PFSK-1 (cell line): ENCODE measurements around the gene MAPKBP1.

ENCODE experiments used
- FOXP2 ChIP-seq: optimal IDR thresholded peaks from 2 replicates; pipeline ENCODE3; 2011; ENCODE audit warnings: borderline replicate concordance, control low read depth, inconsistent platforms; ENCODE audit not compliant: insufficient read depth; ENCODE audit errors: extremely low read length, extremely low read depth
- POLR2AphosphoS5 ChIP-seq: IDR thresholded peaks from 2 replicates; pipeline ENCODE4 v1.6.1; 2012; ENCODE audit warnings: low read depth, mild to moderate bottlenecking, control low read depth, low read length, moderate library complexity
- REST ChIP-seq, 2 experiments: IDR thresholded peaks; 2 replicates each; pipeline versions ENCODE4 v1.6.1 to v1.8.0; 2011 to 2012; ENCODE audit warnings: low read depth in 2 of 2, low read length in 2 of 2, control low read depth in 1 of 2, inconsistent platforms in 1 of 2, mild to moderate bottlenecking in 1 of 2, moderate library complexity in 1 of 2; ENCODE audit not compliant: insufficient read depth in 1 of 2
- SIN3A ChIP-seq: IDR thresholded peaks from 2 replicates; pipeline ENCODE4 v1.6.1; 2012; ENCODE audit warnings: mild to moderate bottlenecking, low read length, moderate library complexity, borderline replicate concordance; ENCODE audit not compliant: insufficient read depth
- TAF1 ChIP-seq: IDR thresholded peaks from 2 replicates; pipeline ENCODE4 v1.6.1; 2012; ENCODE audit warnings: low read length, control low read depth, borderline replicate concordance; ENCODE audit not compliant: insufficient read depth

GRCh38 chr15:41810651-41811431 lies 36.6 kb downstream of the MAPKBP1 start:
- TF ChIP-seq TAF1, result no peak
- TF ChIP-seq SIN3A, result no peak
- TF ChIP-seq POLR2AphosphoS5, result no peak
- TF ChIP-seq REST (IDR thresholded peaks at IDR 0.05; ENCODE audit: insufficient read depth in 1 of 2, low read depth in 2 of 2, low read length in 2 of 2), result no peak
- TF ChIP-seq FOXP2, result no peak
